Subcutaneous adipose tissue (tissue), 4 donors: ENCODE measurements around the gene ELOVL6. TPM values are rescaled to one million over a fixed set of nuclear protein-coding genes. Genes with fewer than 3 reads are reported as not detected.

Source experiments
- CTCF ChIP-seq: fragments of 450-650 bp; IDR thresholded peaks from one replicate; pipeline ENCODE4 v1.5.1; 2016; ENCODE audit warnings: low read depth, mild to moderate bottlenecking, control low read depth, antibody characterized with exemption, moderate library complexity
- total RNA-seq, 4 donors: library from RNA; depleted of rRNA; stranded (reverse); fragments of >200 nt; gene quantifications; one replicate each; pipeline ENCODE4 v1.1.0, GENCODE V29; 2016

The ELOVL6 gene
- total RNA-seq, 4 donors from 2014 or later = 1.8 to 10.7 (median 2.7) TPM

- no peak for TF ChIP-seq CTCF
Observed at GRCh38 chr4:110020139-110020538, 178.3 kb downstream of the ELOVL6 start.

- TF ChIP-seq CTCF = no peak
Observed at GRCh38 chr4:110019153-110019552, 179.3 kb downstream of the ELOVL6 start.

GRCh38 chr4:110014233-110014632, 184.2 kb downstream of the ELOVL6 start:
- no peak for TF ChIP-seq CTCF

- no peak for TF ChIP-seq CTCF
Observed at GRCh38 chr4:110012917-110013316, 185.5 kb downstream of the ELOVL6 start.

GRCh38 chr4:110010797-110011196, 187.6 kb downstream of the ELOVL6 start:
- no peak for TF ChIP-seq CTCF

- no peak for TF ChIP-seq CTCF
Observed at GRCh38 chr4:110009550-110009949, 188.9 kb downstream of the ELOVL6 start.

- TF ChIP-seq CTCF = no peak
Observed at GRCh38 chr4:110008540-110008939, 189.9 kb downstream of the ELOVL6 start.

GRCh38 chr4:110007217-110007616, 191.2 kb downstream of the ELOVL6 start:
- no peak for TF ChIP-seq CTCF
